Measurements from ENCODE around the gene AASS.
A peak's percentile ranks its signal among the peaks of the same experiment; 100 is the strongest.
"Not testable (repeated sequence)": the region's sequence is repeated elsewhere in the genome, so short reads cannot be mapped to it uniquely, and the experiment has no call there.

Gene AASS

GRCh38 chr7:122136639-122137245 lies 7.3 kb downstream of the AASS start:
- Mint-ChIP-seq H3K36me3 (no peaks in the 10 kb centered on the region), H3K4me1 (peaks cover 13% of the 10 kb centered on the region), H3K27ac (no peak overlapping the region), H3K27me3 (peaks cover 12% of the 10 kb centered on the region), H3K4me3 (no peak overlapping the region), H3K9me3 (no peaks in the 10 kb centered on the region)

- Mint-ChIP-seq H3K27ac (no peak overlapping the region), H3K9me3 (no peaks in the 10 kb centered on the region), H3K27me3 (peaks cover 6% of the 10 kb centered on the region), H3K36me3 (no peaks in the 10 kb centered on the region), H3K4me3 (no peak overlapping the region), H3K4me1 (peaks cover 13% of the 10 kb centered on the region)
These were observed 8.0 kb downstream of the AASS start for GRCh38 chr7:122136078-122136477.

- Mint-ChIP-seq H3K4me1 (peaks cover 13% of the 10 kb centered on the region), H3K36me3 (no peaks in the 10 kb centered on the region), H3K9me3 (no peaks in the 10 kb centered on the region), H3K27ac (no peak overlapping the region), H3K27me3 (peaks cover 5% of the 10 kb centered on the region), H3K4me3 (no peak overlapping the region)
These were observed 8.8 kb downstream of the AASS start for GRCh38 chr7:122135275-122135674.

- peaks cover 13% of the 10 kb centered on the region for H3K4me1 Mint-ChIP-seq
- H3K27me3 Mint-ChIP-seq, H3K4me3 Mint-ChIP-seq, H3K27ac Mint-ChIP-seq, H3K9me3 Mint-ChIP-seq, H3K36me3 Mint-ChIP-seq: not testable (repeated sequence)
These were observed 9.3 kb downstream of the AASS start for GRCh38 chr7:122134793-122135192.

GRCh38 chr7:122133477-122133876 lies 10.6 kb downstream of the AASS start:
- H3K36me3 Mint-ChIP-seq = no peaks in the 10 kb centered on the region
- no peak overlapping the region for H3K4me3 Mint-ChIP-seq
- H3K4me1 Mint-ChIP-seq = peaks cover 13% of the 10 kb centered on the region
- peaks cover 5% of the 10 kb centered on the region for H3K27me3 Mint-ChIP-seq
- no peak overlapping the region for H3K27ac Mint-ChIP-seq
- no peaks in the 10 kb centered on the region for H3K9me3 Mint-ChIP-seq

- Mint-ChIP-seq H3K36me3 (no peaks in the 10 kb centered on the region), H3K9me3 (no peaks in the 10 kb centered on the region), H3K4me1 (peaks cover 7% of the 10 kb centered on the region), H3K27ac (no peak overlapping the region), H3K4me3 (no peak overlapping the region), H3K27me3 (peaks cover 1% of the 10 kb centered on the region)
These were observed 11.7 kb downstream of the AASS start for GRCh38 chr7:122132341-122132740.

- no peak overlapping the region for H3K27ac Mint-ChIP-seq
- peaks cover 9% of the 10 kb centered on the region for H3K9me3 Mint-ChIP-seq
- H3K4me3 Mint-ChIP-seq = no peak overlapping the region
- peaks cover 2% of the 10 kb centered on the region for H3K36me3 Mint-ChIP-seq
- no peaks in the 10 kb centered on the region for H3K27me3 Mint-ChIP-seq
- H3K4me1 Mint-ChIP-seq = no peaks in the 10 kb centered on the region
These were observed 20.3 kb downstream of the AASS start for GRCh38 chr7:122123746-122124145.

- Mint-ChIP-seq H3K4me1 (no peaks in the 10 kb centered on the region), H3K27me3 (no peaks in the 10 kb centered on the region), H3K27ac (no peak overlapping the region), H3K9me3 (peaks cover 9% of the 10 kb centered on the region), H3K4me3 (no peak overlapping the region), H3K36me3 (peaks cover 2% of the 10 kb centered on the region)
These were observed 25.3 kb downstream of the AASS start for GRCh38 chr7:122118757-122119156.

GRCh38 chr7:122103064-122103463 lies 41.0 kb downstream of the AASS start:
- H3K4me1 Mint-ChIP-seq = no peaks in the 10 kb centered on the region
- no peak overlapping the region for H3K4me3 Mint-ChIP-seq
- H3K36me3 Mint-ChIP-seq = peaks cover 2% of the 10 kb centered on the region
- H3K27me3 Mint-ChIP-seq = no peaks in the 10 kb centered on the region
- no peak overlapping the region for H3K27ac Mint-ChIP-seq
- H3K9me3 Mint-ChIP-seq = peaks cover 34% of the 10 kb centered on the region

GRCh38 chr7:122100021-122100420 lies 44.0 kb downstream of the AASS start:
- Mint-ChIP-seq H3K4me1 (no peaks in the 10 kb centered on the region), H3K27me3 (no peaks in the 10 kb centered on the region), H3K27ac (no peak overlapping the region), H3K36me3 (peaks cover 1% of the 10 kb centered on the region), H3K9me3 (peaks cover 20% of the 10 kb centered on the region), H3K4me3 (no peak overlapping the region)

- Mint-ChIP-seq H3K27ac (no peak overlapping the region), H3K27me3 (no peaks in the 10 kb centered on the region), H3K9me3 (peaks cover 6% of the 10 kb centered on the region), H3K36me3 (no peaks in the 10 kb centered on the region), H3K4me1 (no peaks in the 10 kb centered on the region), H3K4me3 (no peak overlapping the region)
These were observed 48.4 kb downstream of the AASS start for GRCh38 chr7:122095642-122096041.

- Mint-ChIP-seq H3K27ac (no peak overlapping the region), H3K4me1 (no peaks in the 10 kb centered on the region), H3K4me3 (no peak overlapping the region), H3K27me3 (no peaks in the 10 kb centered on the region), H3K36me3 (no peaks in the 10 kb centered on the region), H3K9me3 (no peaks in the 10 kb centered on the region)
These were observed 49.5 kb downstream of the AASS start for GRCh38 chr7:122094549-122094948.

- H3K36me3 Mint-ChIP-seq = no peaks in the 10 kb centered on the region
- H3K27ac Mint-ChIP-seq = no peak overlapping the region
These were observed 50.9 kb downstream of the AASS start for GRCh38 chr7:122092964-122093797.

GRCh38 chr7:122082670-122083069 lies 61.4 kb downstream of the AASS start:
- no peaks in the 10 kb centered on the region for H3K27me3 Mint-ChIP-seq
- no peak overlapping the region for H3K27ac Mint-ChIP-seq
- H3K4me1 Mint-ChIP-seq = no peaks in the 10 kb centered on the region
- H3K9me3 Mint-ChIP-seq = peaks cover 4% of the 10 kb centered on the region
- no peak overlapping the region for H3K4me3 Mint-ChIP-seq
- no peaks in the 10 kb centered on the region for H3K36me3 Mint-ChIP-seq

More at GRCh38 chr7:122092964-122093797, 50.9 kb downstream of the AASS start:
- H3K4me1 Mint-ChIP-seq = no peaks in the 10 kb centered on the region
- H3K9me3 Mint-ChIP-seq = no peaks in the 10 kb centered on the region
- H3K27me3 Mint-ChIP-seq = no peaks in the 10 kb centered on the region
- no peak overlapping the region for H3K4me3 Mint-ChIP-seq

GRCh38 chr7:122082160-122082559 lies 61.9 kb downstream of the AASS start:
- H3K27ac Mint-ChIP-seq = peak overlapping the region; percentile 64
- H3K4me1 Mint-ChIP-seq = no peaks in the 10 kb centered on the region
- H3K27me3 Mint-ChIP-seq = no peaks in the 10 kb centered on the region
- H3K36me3 Mint-ChIP-seq = no peaks in the 10 kb centered on the region
- peaks cover 4% of the 10 kb centered on the region for H3K9me3 Mint-ChIP-seq
- H3K4me3 Mint-ChIP-seq = no peak overlapping the region

GRCh38 chr7:122073635-122074034 lies 70.4 kb downstream of the AASS start:
- no peaks in the 10 kb centered on the region for H3K36me3 Mint-ChIP-seq
- peaks cover 9% of the 10 kb centered on the region for H3K9me3 Mint-ChIP-seq
- H3K27ac Mint-ChIP-seq = no peak overlapping the region
- H3K4me1 Mint-ChIP-seq = no peaks in the 10 kb centered on the region
- H3K4me3 Mint-ChIP-seq = no peak overlapping the region
- H3K27me3 Mint-ChIP-seq = no peaks in the 10 kb centered on the region

All from activated naive CD4-positive, alpha-beta T cell treated with anti-CD3 and anti-CD28 coated beads, Interleukin-2, amount 50 U/mL, for 24 hours (primary cell).